Vagina (tissue), 2 donors: Measurements from ENCODE around the gene BLOC1S5. TPM values are rescaled to one million over a fixed set of nuclear protein-coding genes. Genes with fewer than 3 reads are reported as not detected.

Experiments
- DNase-seq, 2 donors: peaks; one replicate each; pipeline ENCODE4 v3.0.0-alpha.2; 2017; ENCODE audit errors: extremely low spot score in 2 of 2
- H3K27ac ChIP-seq: fragments of 200-600 bp; sonication (generic); one replicate; pipeline ENCODE4 v1.5.1; 2019
- H3K27me3 ChIP-seq: fragments of 200-600 bp; sonication (generic); one replicate; pipeline ENCODE4 v1.5.1; 2019
- H3K36me3 ChIP-seq, 2 donors: fragments of 200-600 bp; sonication (generic); one replicate each; pipeline ENCODE4 v1.5.1; 2017 to 2019
- H3K4me1 ChIP-seq: fragments of 200-600 bp; sonication (generic); one replicate; pipeline ENCODE4 v1.5.1; 2019
- H3K4me3 ChIP-seq, 2 donors: fragments of 200-600 bp; sonication (generic); 1 replicate in 1 of 2; 2 replicates in 1 of 2; pipeline ENCODE4 v1.5.1; 2016 to 2019
- H3K9me3 ChIP-seq: fragments of 200-600 bp; sonication (generic); one replicate; pipeline ENCODE4 v1.5.1; 2019
- POLR2A ChIP-seq, 2 donors: fragments of 450-650 bp; IDR thresholded peaks; one replicate each; pipeline ENCODE4 v1.6.1; 2017; ENCODE audit warnings: antibody characterized with exemption in 2 of 2, mild to moderate bottlenecking in 2 of 2, moderate library complexity in 2 of 2
- POLR2AphosphoS5 ChIP-seq, 2 donors: sonication (generic); formaldehyde crosslinking; IDR thresholded peaks; one replicate each; pipeline ENCODE4 v1.9.0; 2017; ENCODE audit warnings: antibody characterized with exemption in 2 of 2, mild to moderate bottlenecking in 2 of 2, low read depth in 1 of 2; ENCODE audit not compliant: insufficient read depth in 1 of 2
- intact Hi-C: fragments of 100-400 bp; cut with DNase I; formaldehyde crosslinking; loops from one replicate; pipeline ENCODE4 v1.15.1; 2023
- total RNA-seq: library from RNA; depleted of rRNA; stranded (reverse); fragments of >200 nt; gene quantifications from one replicate; pipeline ENCODE4 v1.2.3, GENCODE V29; 2016
- TF ChIP-seq, protein P1 (sequence below), 3 experiments: fragments of 450-650 bp in 2 of 3; fragments of 200-600 bp in 1 of 3; sonication (generic) in 1 of 3; IDR thresholded peaks; one replicate each; pipeline ENCODE4 v1.5.1; 2017 to 2019; ENCODE audit warnings: antibody characterized with exemption in 3 of 3, mild to moderate bottlenecking in 2 of 3, moderate library complexity in 2 of 3

Gene BLOC1S5
- total RNA-seq, 1 donor from 2014 or later: 9.6 TPM

DNA sequence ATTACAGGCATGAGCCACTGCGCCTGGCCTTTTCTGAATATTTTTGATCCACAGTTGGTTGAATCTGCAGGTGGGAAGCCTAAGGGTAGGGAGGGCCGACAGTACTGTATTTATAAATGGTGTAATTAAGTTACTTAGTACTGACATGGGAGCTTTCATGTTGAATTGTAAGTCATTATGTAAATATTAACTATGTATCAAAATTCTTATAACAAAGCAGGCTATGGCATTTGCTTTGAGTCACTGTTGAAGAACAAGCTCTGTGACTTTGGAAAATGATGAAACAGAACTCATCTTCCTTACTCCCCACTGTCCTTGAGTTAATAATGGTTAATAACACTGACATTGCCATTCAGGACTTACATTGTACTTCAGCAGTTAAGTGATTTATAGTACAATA, 90.6 kb downstream of the BLOC1S5 start:
- TF ChIP-seq, protein P1, sequence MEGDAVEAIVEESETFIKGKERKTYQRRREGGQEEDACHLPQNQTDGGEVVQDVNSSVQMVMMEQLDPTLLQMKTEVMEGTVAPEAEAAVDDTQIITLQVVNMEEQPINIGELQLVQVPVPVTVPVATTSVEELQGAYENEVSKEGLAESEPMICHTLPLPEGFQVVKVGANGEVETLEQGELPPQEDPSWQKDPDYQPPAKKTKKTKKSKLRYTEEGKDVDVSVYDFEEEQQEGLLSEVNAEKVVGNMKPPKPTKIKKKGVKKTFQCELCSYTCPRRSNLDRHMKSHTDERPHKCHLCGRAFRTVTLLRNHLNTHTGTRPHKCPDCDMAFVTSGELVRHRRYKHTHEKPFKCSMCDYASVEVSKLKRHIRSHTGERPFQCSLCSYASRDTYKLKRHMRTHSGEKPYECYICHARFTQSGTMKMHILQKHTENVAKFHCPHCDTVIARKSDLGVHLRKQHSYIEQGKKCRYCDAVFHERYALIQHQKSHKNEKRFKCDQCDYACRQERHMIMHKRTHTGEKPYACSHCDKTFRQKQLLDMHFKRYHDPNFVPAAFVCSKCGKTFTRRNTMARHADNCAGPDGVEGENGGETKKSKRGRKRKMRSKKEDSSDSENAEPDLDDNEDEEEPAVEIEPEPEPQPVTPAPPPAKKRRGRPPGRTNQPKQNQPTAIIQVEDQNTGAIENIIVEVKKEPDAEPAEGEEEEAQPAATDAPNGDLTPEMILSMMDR (IDR thresholded peaks at IDR 0.05): no peak
- TF ChIP-seq POLR2AphosphoS5 (IDR thresholded peaks at IDR 0.05; ENCODE audit: insufficient read depth in 1 of 2, low read depth in 1 of 2): peak in 1 of 2 donors; percentile 11
- DNase-seq: no peak
- no peaks in the 10 kb centered on the region for H3K9me3 ChIP-seq
- intact Hi-C loops: no loop called here
- H3K4me3 ChIP-seq: no peak overlapping the region
- no peak overlapping the region for H3K27ac ChIP-seq
- no peaks in the 10 kb centered on the region for H3K36me3 ChIP-seq
- peaks cover 23% of the 10 kb centered on the region for H3K4me1 ChIP-seq
- no peaks in the 10 kb centered on the region for H3K27me3 ChIP-seq

DNA sequence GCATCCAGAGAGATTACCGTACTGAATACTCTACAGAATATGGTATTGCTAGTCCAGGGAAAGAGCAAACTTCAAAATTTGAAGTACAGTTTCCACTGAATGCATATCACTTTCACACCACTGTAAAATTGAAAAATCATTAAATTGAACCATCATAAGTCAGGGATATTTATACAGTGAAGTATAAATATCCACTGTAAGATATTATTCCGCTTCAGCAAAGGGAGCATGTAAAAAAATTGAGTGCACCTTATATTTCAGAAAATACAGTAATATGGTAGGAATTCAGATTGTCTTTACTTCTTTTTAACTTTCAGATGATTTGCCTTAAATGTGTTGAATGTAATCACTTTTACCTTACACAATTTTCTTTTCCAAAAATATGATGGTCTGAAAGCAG, 92.7 kb downstream of the BLOC1S5 start:
- H3K27ac ChIP-seq: no peak overlapping the region
- TF ChIP-seq POLR2AphosphoS5 (IDR thresholded peaks at IDR 0.05; ENCODE audit: insufficient read depth in 1 of 2, low read depth in 1 of 2): no peak
- TF ChIP-seq, protein P1 (IDR thresholded peaks at IDR 0.05): no peak
- no peak for TF ChIP-seq POLR2A (IDR thresholded peaks at IDR 0.05)
- H3K4me1 ChIP-seq: peaks cover 23% of the 10 kb centered on the region
- intact Hi-C loops: no loop called here
- no peaks in the 10 kb centered on the region for H3K36me3 ChIP-seq
- DNase-seq: no peak
- no peaks in the 10 kb centered on the region for H3K27me3 ChIP-seq
- H3K4me3 ChIP-seq: no peak overlapping the region
- H3K9me3 ChIP-seq: no peaks in the 10 kb centered on the region

- no peak for DNase-seq
- no peaks in the 10 kb centered on the region for H3K9me3 ChIP-seq
- no peaks in the 10 kb centered on the region for H3K27me3 ChIP-seq
- H3K4me1 ChIP-seq: peaks cover 17% of the 10 kb centered on the region
- no peaks in the 10 kb centered on the region for H3K36me3 ChIP-seq
- TF ChIP-seq POLR2A (IDR thresholded peaks at IDR 0.05): no peak
- TF ChIP-seq, protein P1 (IDR thresholded peaks at IDR 0.05): no peak
- no peak for TF ChIP-seq POLR2AphosphoS5 (IDR thresholded peaks at IDR 0.05; ENCODE audit: insufficient read depth in 1 of 2, low read depth in 1 of 2)
- no peak overlapping the region for H3K27ac ChIP-seq
- intact Hi-C loops: no loop called here
- no peak overlapping the region for H3K4me3 ChIP-seq
These were observed 93.6 kb downstream of the BLOC1S5 start for GRCh38 chr6:7970616-7971015.

Other genes starting within 250 kb of the BLOC1S5 start
- gene TXNDC5, start 153.6 kb downstream of the BLOC1S5 start, total RNA-seq: 88.1 TPM
- gene EEF1E1, start 38.2 kb upstream of the BLOC1S5 start, total RNA-seq: 53.0 TPM